GM12878 (cell line): Measurements from ENCODE around the gene SASH1. TPM values are rescaled to one million over a fixed set of nuclear protein-coding genes. Genes with fewer than 3 reads are reported as not detected.

Experiments
- ATAC-seq: fragments of 200-7000 bp; cut with Tn5 transposase; 3 replicates; pipeline ENCODE4 v1.9.1; 2020; ENCODE audit warnings: mild to moderate bottlenecking, moderate library complexity
- BruUV-seq: library from RNA; stranded (reverse); fragments of 400-500 nt; replicated peaks from 2 replicates; lab custom pipeline; 2021; lab: Mats Ljungman, UMichigan
- CTCF ChIA-PET: fragments of 300-600 bp; sonication (Branson Sonifier 250); formaldehyde crosslinking; extraction: SDS; loops from one replicate; lab custom pipeline; 2021; ENCODE audit warnings: inconsistent platforms; lab: Yijun Ruan, JAX
- POLR2A ChIA-PET: fragments of 350-600 bp; formaldehyde crosslinking; extraction: SDS; loops from one replicate; lab custom pipeline; 2021; ENCODE audit warnings: inconsistent platforms; lab: Charles Lee
- RAD21 ChIA-PET: fragments of 300-600 bp; sonication (Branson Sonifier 250); formaldehyde crosslinking; loops from one replicate; lab custom pipeline; 2023; ENCODE audit warnings: antibody characterized with exemption; ENCODE audit not compliant: unreplicated experiment; lab: Charles Lee
- SMC1A ChIA-PET: fragments of 300-600 bp; sonication (Branson Sonifier 250); formaldehyde crosslinking; loops from one replicate; lab custom pipeline; 2023; ENCODE audit not compliant: unreplicated experiment, uncharacterized antibody; lab: Charles Lee
- DNase-seq: peaks from one replicate; pipeline ENCODE4 v3.0.0-alpha.2; 2011; ENCODE audit warnings: low read depth, low spot score
- FAIRE-seq: peaks from 3 replicates; lab custom pipeline; 2011; peaks lifted over from hg19 to GRCh38; lab: Jason Lieb, UNC
- H2AFZ ChIP-seq: 2 replicates; pipeline ENCODE4 v1.6.0; 2011; ENCODE audit warnings: low read depth, low read length, control low read depth; ENCODE audit not compliant: control insufficient read depth
- H3K27ac ChIP-seq: 2 replicates; pipeline ENCODE4 v1.5.1; 2011; ENCODE audit warnings: control low read depth; ENCODE audit not compliant: control insufficient read depth, insufficient read depth
- H3K27me3 ChIP-seq, 2 experiments: replicated peaks in 1 of 2; 2 replicates each; pipeline versions ENCODE4 v1.6.0 to v1.6.1; 2011; ENCODE audit warnings: low read length in 1 of 2; ENCODE audit not compliant: control insufficient read depth in 2 of 2, insufficient read depth in 2 of 2
- H3K36me3 ChIP-seq, 2 experiments: 2 replicates each; pipeline ENCODE4 v1.5.1; 2011; ENCODE audit warnings: low read length in 1 of 2; ENCODE audit not compliant: control insufficient read depth in 2 of 2, insufficient read depth in 2 of 2
- H3K4me1 ChIP-seq: 2 replicates; pipeline ENCODE4 v1.6.1; 2011; ENCODE audit warnings: mild to moderate bottlenecking, low read length, moderate library complexity, mixed read lengths; ENCODE audit not compliant: control insufficient read depth, insufficient read depth
- H3K4me2 ChIP-seq: 2 replicates; pipeline ENCODE4 v1.6.0; 2011; ENCODE audit warnings: control low read depth; ENCODE audit not compliant: control insufficient read depth, insufficient read depth
- H3K4me3 ChIP-seq: fragments of 200-600 bp; sonication (generic); 2 replicates; pipeline ENCODE4 v1.5.1; 2016
- H3K79me2 ChIP-seq: 2 replicates; pipeline ENCODE4 v1.6.0; 2011; ENCODE audit warnings: low read length; ENCODE audit not compliant: control insufficient read depth, insufficient read depth
- H3K9ac ChIP-seq: 2 replicates; pipeline ENCODE4 v1.8.0; 2011; ENCODE audit warnings: low read length, control low read depth, mixed read lengths; ENCODE audit not compliant: control insufficient read depth, insufficient read depth
- H3K9me3 ChIP-seq: replicated peaks from 3 replicates; pipeline ENCODE4 v1.5.1; 2011; ENCODE audit warnings: mild to moderate bottlenecking, low read length; ENCODE audit not compliant: control insufficient read depth, insufficient read depth
- H4K20me1 ChIP-seq: 2 replicates; pipeline ENCODE4 v1.6.0; 2011; ENCODE audit not compliant: control insufficient read depth, insufficient read depth
- CHD2 ChIP-seq: IDR thresholded peaks from 2 replicates; pipeline ENCODE4 v1.6.1; 2011; ENCODE audit warnings: low read depth, low read length, improper control_type of control experiment, borderline replicate concordance
- CHD4 ChIP-seq: fragments of 200-600 bp; sonication (generic); IDR thresholded peaks from 2 replicates; pipeline ENCODE4 v1.6.1; 2016; ENCODE audit warnings: mild to moderate bottlenecking
- EZH2 ChIP-seq: IDR thresholded peaks from 2 replicates; pipeline ENCODE4 v1.6.1; 2012; ENCODE audit warnings: low read depth, mild to moderate bottlenecking, control low read depth, inconsistent platforms, low read length, borderline replicate concordance; ENCODE audit not compliant: control insufficient read depth
- HDGF ChIP-seq: fragments of 450-650 bp; IDR thresholded peaks from 2 replicates; pipeline ENCODE4 v1.6.1; 2016; ENCODE audit warnings: antibody characterized with exemption
- NRF1 ChIP-seq: conservative IDR thresholded peaks from 2 replicates; pipeline ENCODE4 v1.6.1; 2011; ENCODE audit warnings: mild to moderate bottlenecking, low read depth, low read length, improper control_type of control experiment
- RAD51 ChIP-seq: fragments of 450-650 bp; IDR thresholded peaks from 2 replicates; pipeline ENCODE4 v1.6.1; 2016; ENCODE audit warnings: moderate library complexity, mild to moderate bottlenecking, inconsistent platforms
- SMAD5 ChIP-seq: IDR thresholded peaks from 2 replicates; pipeline ENCODE4 v1.6.1; 2016; ENCODE audit warnings: antibody characterized with exemption, low read depth
- SUZ12 ChIP-seq: fragments of 200-600 bp; sonication (generic); IDR thresholded peaks from one replicate; pipeline ENCODE4 v1.6.1; 2018; ENCODE audit warnings: antibody characterized with exemption, mild to moderate bottlenecking; ENCODE audit not compliant: unreplicated experiment
- TAF1 ChIP-seq: IDR thresholded peaks from 2 replicates; pipeline ENCODE4 v1.6.1; 2011; ENCODE audit warnings: mild to moderate bottlenecking, low read depth, low read length, borderline replicate concordance
- YY1 ChIP-seq: IDR thresholded peaks from 2 replicates; pipeline ENCODE4 v1.6.1; 2011; ENCODE audit warnings: low read depth, mild to moderate bottlenecking, low read length
- WGBS: methylation state at CpG from one replicate; pipeline ENCODE4 v1.1.6; 2016; ENCODE audit warnings: low lambda C conversion rate; ENCODE audit not compliant: insufficient replicate concordance, insufficient coverage; ENCODE audit errors: missing lambda C conversion rate; 5-methylcytosine and 5-hydroxymethylcytosine counted together
- in situ Hi-C: fragments of 300-500 bp; cut with MboI; formaldehyde crosslinking; loops from 9 replicates; pipeline ENCODE4 v1.14.3; 2018; ENCODE audit warnings: mixed read lengths
- intact Hi-C: fragments of 100-400 bp; cut with micrococcal nuclease; formaldehyde crosslinking; loops from one replicate; pipeline ENCODE4 v1.14.2; 2022; ENCODE audit not compliant: unreplicated experiment
- polyA plus RNA-seq, 11 experiments: library from polyadenylated mRNA; depleted of rRNA in 4 of 11; unstranded in 6 of 11; stranded (reverse) in 5 of 11; fragments of >200 nt; fragmentation: Nextera tagmentation in 4 of 11; fragmentation: Illumina TruSeq in 1 of 11; extraction: Ambion mirVana in 4 of 11; extraction: Trizol in 1 of 11; gene quantifications; 1 replicate in 1 of 11; 2 replicates in 10 of 11; pipeline versions ENCODE4 v1.2.1 to v1.2.3, GENCODE V29; 2011 to 2016; ENCODE audit warnings: inconsistent platforms in 2 of 11, missing spikeins in 2 of 11, low read depth in 1 of 11
- total RNA-seq, 4 experiments: library from RNA; depleted of rRNA in 3 of 4; stranded (reverse); fragments of >200 nt in 3 of 4; fragmentation: Illumina TruSeq in 1 of 4; extraction: Trizol in 1 of 4; gene quantifications; 2 replicates each; pipeline versions ENCODE4 v1.2.1 to v1.2.3, GENCODE V29; 2013 to 2021
- TF ChIP-seq, protein P1 (sequence below): fragments of 450-650 bp; IDR thresholded peaks from 2 replicates; pipeline ENCODE4 v1.6.1; 2016; ENCODE audit warnings: mild to moderate bottlenecking
- TF ChIP-seq, protein P2 (sequence below): IDR thresholded peaks from 2 replicates; pipeline ENCODE4 v1.6.1; 2011; ENCODE audit warnings: borderline replicate concordance, low read depth, mild to moderate bottlenecking, moderate library complexity, mixed read lengths, low read length; ENCODE audit not compliant: insufficient read depth; ENCODE audit errors: extremely low read length

Gene SASH1
- total and polyA plus RNA-seq, 10 of the 15 experiments (the other 5 are each of a cell fraction or from before 2014, with no cell fraction given) = 0.01 to 0.73 (median 0.14) TPM; not detected in 4

DNA sequence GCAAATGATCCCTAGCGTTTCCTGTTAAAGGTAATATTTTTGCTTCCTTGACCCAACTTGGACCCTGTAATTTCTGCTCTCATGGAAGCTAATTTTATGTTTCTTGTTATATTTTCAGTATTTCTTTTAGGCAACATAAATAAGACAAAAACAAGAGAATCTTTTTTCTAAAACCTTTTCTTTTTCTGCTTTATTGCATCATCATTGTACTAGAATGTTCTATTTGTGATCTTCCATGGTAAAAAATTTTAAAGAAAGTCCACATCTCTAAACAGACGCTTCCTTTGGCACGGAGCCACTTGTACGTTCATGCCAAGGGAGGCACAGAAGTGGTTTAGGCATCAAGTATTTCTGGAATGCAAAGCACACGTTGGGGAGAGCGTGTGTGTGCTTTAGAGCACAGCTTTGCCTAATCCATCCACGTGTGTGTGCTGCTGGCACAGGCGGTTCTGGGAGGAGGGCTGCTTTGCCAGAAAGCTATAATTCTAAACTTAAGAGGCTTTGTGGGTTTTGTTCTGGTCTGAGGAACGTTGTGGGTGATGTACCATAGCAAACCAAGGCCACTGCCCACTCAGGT lies 98.3 kb downstream of the SASH1 start:
- Histone ChIP-seq H2AFZ (no peak overlapping the region), H3K9ac (no peak overlapping the region), H3K27me3 (no peaks in the 10 kb centered on the region; a peak in 1 of 4 replicates), H3K4me2 (no peak overlapping the region), H3K4me1 (no peaks in the 10 kb centered on the region), H3K4me3 (no peak overlapping the region), H3K9me3 (no peaks in the 10 kb centered on the region), H4K20me1 (no peaks in the 10 kb centered on the region), H3K36me3 (no peaks in the 10 kb centered on the region), H3K27ac (no peak overlapping the region), H3K79me2 (no peaks in the 10 kb centered on the region)
- in situ Hi-C loops (no loop called here), intact Hi-C loops (no loop called here)
- ATAC-seq = no peak
- ChIA-PET RAD21 (no interaction called here), SMC1A (no interaction called here), CTCF (no interaction called here), POLR2A (no interaction called here)
- no peak for TF ChIP-seq NRF1
- TF ChIP-seq YY1 = no peak
- no peak for DNase-seq
- BruUV-seq = no TSS peak
- FAIRE-seq = no peak
- WGBS = 12% methylated on average over 9 of the region's 9 CpGs

DNA sequence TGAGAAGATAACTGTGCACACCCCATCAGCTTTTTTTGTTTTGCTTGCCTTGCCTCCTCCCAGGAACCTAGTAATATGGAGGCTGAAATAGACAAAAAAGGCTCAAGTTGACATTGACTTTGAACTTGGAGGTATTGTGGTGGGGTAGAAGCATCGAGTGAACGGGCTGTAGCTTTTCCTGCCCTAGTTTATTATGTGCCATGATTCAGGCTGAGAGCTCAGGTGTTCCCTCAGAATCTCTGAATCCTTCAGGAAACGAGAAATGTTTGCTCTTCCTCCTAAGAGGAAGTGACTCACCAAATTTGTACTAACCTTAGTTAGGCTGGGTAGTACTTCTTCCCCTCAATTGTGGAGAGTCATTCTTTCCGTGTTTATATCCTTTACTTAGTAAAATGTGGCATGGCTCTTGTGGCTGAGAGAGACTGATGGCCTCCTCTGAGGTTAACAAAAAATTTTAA lies 98.8 kb downstream of the SASH1 start:
- no peaks in the 10 kb centered on the region for H3K36me3 ChIP-seq
- no peaks in the 10 kb centered on the region for H3K79me2 ChIP-seq
- intact Hi-C loops (no loop called here), in situ Hi-C loops (no loop called here)
- no peaks in the 10 kb centered on the region; a peak in 1 of 4 replicates for H3K27me3 ChIP-seq
- no peak overlapping the region for H3K9ac ChIP-seq
- H4K20me1 ChIP-seq = no peaks in the 10 kb centered on the region
- 11% methylated on average over 4 of the region's 4 CpGs for WGBS
- ChIA-PET CTCF (interaction anchor here (1.1 kb wide), 1 partner anchor 264 kb away, joined by 4 read pairs; no protein-coding TSS in a partner anchor), SMC1A (no interaction called here), POLR2A (no interaction called here), RAD21 (no interaction called here)
- BruUV-seq = no TSS peak
- no peak overlapping the region for H3K4me3 ChIP-seq
- TF ChIP-seq HDGF (no peak), SMAD5 (no peak), EZH2 (no peak), SUZ12 (no peak), CHD2 (no peak), CHD4 (no peak), TAF1 (no peak), RAD51 (no peak)
- TF ChIP-seq, protein P1, sequence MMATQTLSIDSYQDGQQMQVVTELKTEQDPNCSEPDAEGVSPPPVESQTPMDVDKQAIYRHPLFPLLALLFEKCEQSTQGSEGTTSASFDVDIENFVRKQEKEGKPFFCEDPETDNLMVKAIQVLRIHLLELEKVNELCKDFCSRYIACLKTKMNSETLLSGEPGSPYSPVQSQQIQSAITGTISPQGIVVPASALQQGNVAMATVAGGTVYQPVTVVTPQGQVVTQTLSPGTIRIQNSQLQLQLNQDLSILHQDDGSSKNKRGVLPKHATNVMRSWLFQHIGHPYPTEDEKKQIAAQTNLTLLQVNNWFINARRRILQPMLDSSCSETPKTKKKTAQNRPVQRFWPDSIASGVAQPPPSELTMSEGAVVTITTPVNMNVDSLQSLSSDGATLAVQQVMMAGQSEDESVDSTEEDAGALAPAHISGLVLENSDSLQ = no peak
- TF ChIP-seq, protein P2, sequence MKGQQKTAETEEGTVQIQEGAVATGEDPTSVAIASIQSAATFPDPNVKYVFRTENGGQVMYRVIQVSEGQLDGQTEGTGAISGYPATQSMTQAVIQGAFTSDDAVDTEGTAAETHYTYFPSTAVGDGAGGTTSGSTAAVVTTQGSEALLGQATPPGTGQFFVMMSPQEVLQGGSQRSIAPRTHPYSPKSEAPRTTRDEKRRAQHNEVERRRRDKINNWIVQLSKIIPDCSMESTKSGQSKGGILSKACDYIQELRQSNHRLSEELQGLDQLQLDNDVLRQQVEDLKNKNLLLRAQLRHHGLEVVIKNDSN = no peak
- no peak overlapping the region for H3K27ac ChIP-seq
- no peak for DNase-seq
- H3K4me1 ChIP-seq = no peaks in the 10 kb centered on the region
- no peak overlapping the region for H3K4me2 ChIP-seq
- H2AFZ ChIP-seq = no peak overlapping the region
- no peaks in the 10 kb centered on the region for H3K9me3 ChIP-seq
- no peak for FAIRE-seq
- ATAC-seq = no peak
